ENCODE results near the gene RPS27. TPM values are rescaled to one million over a fixed set of nuclear protein-coding genes. Genes with fewer than 3 reads are reported as not detected.

RPS27 gene
- total RNA-seq, 2 donors from 2014 or later, result 1,937 to 3,992 TPM

- intact Hi-C loops (cut with DNase I), result no loop called here
- no peaks in the 10 kb centered on the region for H3K9me3 ChIP-seq
- no peak for DNase-seq (ENCODE audit: low spot score)
- no peak overlapping the region for H3K4me3 ChIP-seq
- no peaks in the 10 kb centered on the region for H3K4me1 ChIP-seq (replicated peaks)
- no peaks in the 10 kb centered on the region for H3K27me3 ChIP-seq (replicated peaks; ENCODE audit: insufficient read depth)
- WGBS, result 89% methylated on average over 3 of the region's 3 CpGs
- H3K36me3 ChIP-seq, result no peaks in the 10 kb centered on the region
- no peak overlapping the region for H3K27ac ChIP-seq
- TF ChIP-seq POLR2AphosphoS5 (IDR thresholded peaks at IDR 0.05) (no peak), POLR2A (IDR thresholded peaks at IDR 0.05) (no peak), CTCF (IDR thresholded peaks at IDR 0.05) (no peak)
Measured at GRCh38 chr1:153973071-153973470, 17.5 kb upstream of the RPS27 start.

- intact Hi-C loops (cut with DNase I), result no loop called here
- Histone ChIP-seq H3K9me3 (no peaks in the 10 kb centered on the region), H3K36me3 (no peaks in the 10 kb centered on the region), H3K27me3 (replicated peaks; ENCODE audit: insufficient read depth) (no peaks in the 10 kb centered on the region), H3K4me1 (replicated peaks) (no peaks in the 10 kb centered on the region), H3K27ac (no peak overlapping the region), H3K4me3 (no peak overlapping the region)
- TF ChIP-seq POLR2AphosphoS5 (IDR thresholded peaks at IDR 0.05) (no peak), CTCF (IDR thresholded peaks at IDR 0.05) (no peak), POLR2A (IDR thresholded peaks at IDR 0.05) (no peak)
- WGBS, result 77% methylated on average over 7 of the region's 7 CpGs
- no peak for DNase-seq (ENCODE audit: low spot score)
Measured at GRCh38 chr1:153973525-153973924, 17.0 kb upstream of the RPS27 start.

- intact Hi-C loops (cut with DNase I), result no loop called here
- TF ChIP-seq POLR2AphosphoS5 (IDR thresholded peaks at IDR 0.05), result no peak
- TF ChIP-seq CTCF (IDR thresholded peaks at IDR 0.05), result no peak
- no peak for TF ChIP-seq POLR2A (IDR thresholded peaks at IDR 0.05)
- H3K4me3 ChIP-seq, result peak overlapping the region; percentile 96 to 98
- under 1% methylated on average over 16 of the region's 16 CpGs for WGBS
- H3K36me3 ChIP-seq, result no peaks in the 10 kb centered on the region
- H3K27ac ChIP-seq, result peak overlapping the region; percentile 96
- no peaks in the 10 kb centered on the region for H3K4me1 ChIP-seq (replicated peaks)
- peak; percentile 24 for DNase-seq (ENCODE audit: low spot score)
- H3K9me3 ChIP-seq, result no peaks in the 10 kb centered on the region
- H3K27me3 ChIP-seq (replicated peaks; ENCODE audit: insufficient read depth), result no peaks in the 10 kb centered on the region
Measured at GRCh38 chr1:153976819-153977249, 13.7 kb upstream of the RPS27 start.

- Histone ChIP-seq H3K36me3 (no peaks in the 10 kb centered on the region), H3K27me3 (replicated peaks; ENCODE audit: insufficient read depth) (no peaks in the 10 kb centered on the region), H3K4me1 (replicated peaks) (no peaks in the 10 kb centered on the region), H3K9me3 (no peaks in the 10 kb centered on the region), H3K4me3 (peak within 1 kb of the TSS; percentile 96 to 98), H3K27ac (peak within 1 kb of the TSS; percentile 96)
- peak in 2 of 4 experiments; percentile 16 to 25 for TF ChIP-seq CTCF (IDR thresholded peaks at IDR 0.05)
- TF ChIP-seq POLR2AphosphoS5 (IDR thresholded peaks at IDR 0.05), result peak; percentile 84
- TF ChIP-seq POLR2A (IDR thresholded peaks at IDR 0.05), result peak; percentile 92
- WGBS, result under 1% methylated on average over 64 of the region's 75 CpGs
- DNase-seq (ENCODE audit: low spot score), result peak; percentile 93
- intact Hi-C loops (cut with DNase I), result no loop called here
Measured at GRCh38 chr1:153977250-153978240, 13.0 kb upstream of the RPS27 start, which contains the start of gene JTB. Gene JTB (minus strand): TSS chr1:153977674. CDS start chr1:153977252, 422 bp downstream.

Data from prostate gland (tissue), 2 donors.